Immature natural killer cell (primary cell): ENCODE data around the gene IL1RAPL2. TPM values are rescaled to one million over a fixed set of nuclear protein-coding genes. Genes with fewer than 3 reads are reported as not detected.

Experiments
- DNase-seq, 3 donors: peaks; one replicate each; pipeline ENCODE4 v3.0.0; 2022; ENCODE audit warnings: mixed read lengths in 1 of 3
- H3K27ac Mint-ChIP-seq, 6 donors: one replicate each; pipeline ENCODE4 v1.8.0; 2020; ENCODE audit warnings: mixed read lengths in 6 of 6, mild to moderate bottlenecking in 5 of 6, inconsistent platforms in 4 of 6, moderate library complexity in 3 of 6
- H3K27me3 Mint-ChIP-seq, 3 donors: one replicate each; pipeline ENCODE4 v1.8.0; 2020 to 2021; ENCODE audit warnings: low read depth in 3 of 3, mild to moderate bottlenecking in 3 of 3, mixed read lengths in 3 of 3, moderate library complexity in 3 of 3, inconsistent platforms in 1 of 3
- H3K36me3 Mint-ChIP-seq, 3 donors: one replicate each; pipeline ENCODE4 v1.8.0; 2020; ENCODE audit warnings: mixed read lengths in 3 of 3, inconsistent platforms in 2 of 3, mild to moderate bottlenecking in 2 of 3
- H3K4me1 Mint-ChIP-seq, 2 donors: one replicate each; pipeline ENCODE4 v1.8.0; 2020; ENCODE audit warnings: inconsistent platforms in 2 of 2, mild to moderate bottlenecking in 2 of 2, mixed read lengths in 2 of 2, moderate library complexity in 1 of 2
- H3K4me3 Mint-ChIP-seq, 5 donors: one replicate each; pipeline ENCODE4 v1.8.0; 2020; ENCODE audit warnings: mild to moderate bottlenecking in 5 of 5, mixed read lengths in 5 of 5, inconsistent platforms in 3 of 5, moderate library complexity in 3 of 5
- H3K9me3 Mint-ChIP-seq, 6 donors: one replicate each; pipeline ENCODE4 v1.8.0; 2020; ENCODE audit warnings: mild to moderate bottlenecking in 6 of 6, mixed read lengths in 6 of 6, inconsistent platforms in 4 of 6, moderate library complexity in 3 of 6
- polyA plus RNA-seq, 3 donors: library from polyadenylated mRNA; unstranded; fragments of 300-500 nt; fragmentation: Illumina TruSeq; gene quantifications; one replicate each; pipeline ENCODE4 v1.2.3, GENCODE V29; 2021

Gene IL1RAPL2
- polyA plus RNA-seq, 3 donors from 2014 or later: not detected

DNA sequence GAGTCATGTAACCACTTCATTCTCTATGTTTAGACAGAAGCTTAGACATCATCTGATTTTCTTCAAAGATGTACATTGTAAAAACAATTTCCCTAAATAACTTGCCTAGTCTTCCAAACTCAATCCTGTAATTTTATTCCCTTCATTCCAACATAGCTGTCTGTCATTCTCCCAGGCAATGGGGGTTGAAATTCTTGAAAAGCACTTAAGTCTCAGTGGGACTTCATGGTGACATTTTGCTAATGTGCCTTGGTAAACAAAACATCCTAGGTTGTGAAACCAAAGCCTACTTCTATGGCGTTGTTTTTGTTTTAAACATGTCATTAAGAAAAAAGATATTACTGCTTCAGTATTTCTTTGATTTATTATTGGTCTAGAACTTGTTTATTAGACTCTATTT is 1134.3 kb downstream of the IL1RAPL2 start:
- H3K27ac Mint-ChIP-seq: no peak overlapping the region
- no peaks in the 10 kb centered on the region for H3K36me3 Mint-ChIP-seq
- peaks cover 0 to 6% (median 0%) of the 10 kb centered on the region in 6 donors for H3K9me3 Mint-ChIP-seq
- no peaks in the 10 kb centered on the region for H3K4me1 Mint-ChIP-seq
- DNase-seq: no peak
- no peak overlapping the region for H3K4me3 Mint-ChIP-seq
- H3K27me3 Mint-ChIP-seq: peaks cover 0 to 6% (median 4%) of the 10 kb centered on the region in 3 donors

DNA sequence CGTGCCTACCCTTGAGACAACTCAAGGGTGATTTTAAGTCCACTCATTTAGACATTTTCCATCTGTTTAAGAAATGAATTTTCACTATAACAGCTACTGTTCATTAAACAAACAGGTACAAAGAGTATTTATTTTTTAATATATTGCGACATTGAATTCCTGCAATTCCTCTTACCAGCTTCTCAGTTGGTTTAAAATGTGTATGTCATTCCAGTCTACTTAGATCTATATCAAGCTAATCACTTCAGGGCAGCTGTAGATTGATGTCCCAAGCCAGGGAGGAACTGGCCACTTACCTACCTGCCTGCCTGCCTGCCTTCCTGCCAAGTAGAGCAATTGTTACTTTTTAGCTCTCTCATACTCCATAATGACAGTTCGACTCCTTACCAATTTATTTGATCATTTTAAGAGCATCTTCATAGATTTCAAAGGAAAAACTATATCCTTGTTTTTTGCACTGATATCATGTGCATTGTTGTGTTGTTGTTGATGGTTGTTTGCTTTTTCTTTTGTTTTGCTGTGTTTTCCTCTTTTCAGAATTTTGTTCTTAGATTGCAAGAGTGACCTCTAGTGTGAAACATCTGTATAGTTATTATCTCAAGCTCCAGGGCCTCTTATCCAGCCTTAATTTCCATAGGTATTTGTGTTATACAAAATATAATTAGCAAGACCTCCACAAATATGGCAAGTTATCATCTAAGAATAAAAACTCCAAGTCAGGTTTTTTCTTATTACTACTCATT is 1135.5 kb downstream of the IL1RAPL2 start:
- Mint-ChIP-seq H3K4me3 (no peak overlapping the region), H3K27me3 (peaks cover 0 to 6% (median 4%) of the 10 kb centered on the region in 3 donors), H3K36me3 (no peaks in the 10 kb centered on the region), H3K4me1 (no peaks in the 10 kb centered on the region), H3K27ac (no peak overlapping the region), H3K9me3 (peaks cover 0 to 6% (median 0%) of the 10 kb centered on the region in 6 donors)
- no peak for DNase-seq

DNA sequence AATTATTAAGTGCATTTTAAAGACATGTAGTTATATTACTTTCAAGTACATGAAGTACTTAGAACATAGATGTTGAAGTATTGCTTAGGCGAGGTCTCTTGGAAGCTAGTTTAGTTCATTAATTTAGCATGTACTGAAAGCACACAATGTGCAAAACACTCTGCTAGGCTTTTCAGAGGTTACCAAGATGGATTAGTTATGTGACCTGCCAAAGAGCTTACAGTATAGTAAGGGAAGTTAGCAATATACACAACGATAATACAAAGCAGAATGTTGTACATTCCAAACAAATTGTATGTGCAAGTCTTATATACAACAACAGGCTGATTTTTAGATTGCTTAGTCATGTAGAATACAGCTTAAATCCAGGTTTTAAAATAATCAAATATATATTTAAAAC is 1137.9 kb downstream of the IL1RAPL2 start:
- Mint-ChIP-seq H3K4me3 (no peak overlapping the region), H3K4me1 (no peaks in the 10 kb centered on the region), H3K27me3 (peaks cover 0 to 4% (median 1%) of the 10 kb centered on the region in 3 donors), H3K9me3 (peaks cover 0 to 3% (median 0%) of the 10 kb centered on the region in 6 donors), H3K27ac (no peak overlapping the region), H3K36me3 (no peaks in the 10 kb centered on the region)
- no peak for DNase-seq

DNA sequence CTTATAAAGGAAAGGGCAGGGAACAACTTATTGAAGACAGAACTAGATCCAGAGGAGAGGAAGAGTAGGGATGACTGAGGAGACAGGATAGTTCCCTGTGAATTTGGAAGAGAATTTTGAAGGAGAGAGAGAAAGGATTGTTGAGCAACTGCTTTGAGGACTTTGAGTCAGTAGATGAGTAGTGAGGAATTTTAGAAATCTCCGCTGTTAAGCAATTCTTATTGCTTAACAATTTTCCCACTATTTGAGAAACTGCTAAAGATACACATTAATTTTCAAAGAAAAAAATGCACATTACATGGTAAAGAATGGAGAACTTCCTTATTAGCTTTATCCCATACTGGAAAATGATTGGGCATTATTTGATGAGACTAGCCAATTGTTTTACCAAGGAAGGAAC is 1140.0 kb downstream of the IL1RAPL2 start:
- Mint-ChIP-seq H3K36me3 (no peaks in the 10 kb centered on the region), H3K9me3 (peaks cover 0 to 3% (median 0%) of the 10 kb centered on the region in 6 donors), H3K27ac (no peak overlapping the region), H3K27me3 (peaks cover 0 to 4% (median 1%) of the 10 kb centered on the region in 3 donors), H3K4me1 (no peaks in the 10 kb centered on the region), H3K4me3 (no peak overlapping the region)
- DNase-seq: no peak

DNA sequence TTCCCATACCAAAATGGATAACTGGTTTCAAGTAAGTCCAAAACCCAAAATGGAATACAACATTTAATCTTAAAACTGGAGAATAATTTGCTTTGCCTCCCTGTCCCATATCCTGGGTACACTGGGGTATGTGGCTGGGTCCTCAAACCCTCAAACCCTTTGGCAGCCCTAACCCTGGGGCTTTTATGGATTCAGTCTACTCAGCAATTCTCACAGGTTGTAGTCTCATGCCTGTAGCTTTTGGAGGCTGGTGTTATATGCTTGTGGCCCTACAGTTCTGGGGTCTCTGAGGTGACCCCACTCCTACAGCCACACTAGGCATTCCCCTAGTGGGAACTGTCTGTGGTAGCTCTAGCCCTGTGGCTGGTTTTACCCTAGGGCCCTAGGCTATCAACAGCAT is 1145.8 kb downstream of the IL1RAPL2 start:
- Mint-ChIP-seq H3K4me1 (no peaks in the 10 kb centered on the region), H3K4me3 (no peak overlapping the region), H3K9me3 (peaks cover 0 to 6% (median 0%) of the 10 kb centered on the region in 6 donors), H3K27ac (no peak overlapping the region), H3K36me3 (no peaks in the 10 kb centered on the region), H3K27me3 (peaks cover 0 to 6% (median 0%) of the 10 kb centered on the region in 3 donors)
- DNase-seq: no peak

DNA sequence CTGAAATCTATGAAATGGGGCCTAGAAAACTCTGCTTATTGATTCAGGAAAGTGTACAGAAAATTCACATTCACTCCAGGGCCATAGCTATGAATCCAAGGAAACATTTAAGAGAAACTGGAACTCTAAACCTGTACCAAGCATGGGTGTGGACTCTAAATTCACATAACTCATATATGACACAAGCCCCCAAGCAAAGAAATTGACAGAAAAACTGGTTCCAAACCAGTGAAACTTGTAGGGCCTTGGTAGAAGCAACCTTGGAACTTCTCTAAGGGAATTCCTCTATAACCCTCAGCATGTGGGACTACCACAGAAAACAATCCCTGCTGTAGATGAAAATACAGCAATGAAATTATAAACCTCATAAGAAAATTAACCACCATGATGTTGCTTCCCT is 1149.7 kb downstream of the IL1RAPL2 start:
- H3K4me3 Mint-ChIP-seq: no peak overlapping the region
- peaks cover 0 to 6% (median 0%) of the 10 kb centered on the region in 3 donors for H3K27me3 Mint-ChIP-seq
- H3K27ac Mint-ChIP-seq: no peak overlapping the region
- H3K4me1 Mint-ChIP-seq: no peaks in the 10 kb centered on the region
- no peaks in the 10 kb centered on the region for H3K36me3 Mint-ChIP-seq
- DNase-seq: no peak
- H3K9me3 Mint-ChIP-seq: peaks cover 0 to 6% (median 0%) of the 10 kb centered on the region in 6 donors

DNA sequence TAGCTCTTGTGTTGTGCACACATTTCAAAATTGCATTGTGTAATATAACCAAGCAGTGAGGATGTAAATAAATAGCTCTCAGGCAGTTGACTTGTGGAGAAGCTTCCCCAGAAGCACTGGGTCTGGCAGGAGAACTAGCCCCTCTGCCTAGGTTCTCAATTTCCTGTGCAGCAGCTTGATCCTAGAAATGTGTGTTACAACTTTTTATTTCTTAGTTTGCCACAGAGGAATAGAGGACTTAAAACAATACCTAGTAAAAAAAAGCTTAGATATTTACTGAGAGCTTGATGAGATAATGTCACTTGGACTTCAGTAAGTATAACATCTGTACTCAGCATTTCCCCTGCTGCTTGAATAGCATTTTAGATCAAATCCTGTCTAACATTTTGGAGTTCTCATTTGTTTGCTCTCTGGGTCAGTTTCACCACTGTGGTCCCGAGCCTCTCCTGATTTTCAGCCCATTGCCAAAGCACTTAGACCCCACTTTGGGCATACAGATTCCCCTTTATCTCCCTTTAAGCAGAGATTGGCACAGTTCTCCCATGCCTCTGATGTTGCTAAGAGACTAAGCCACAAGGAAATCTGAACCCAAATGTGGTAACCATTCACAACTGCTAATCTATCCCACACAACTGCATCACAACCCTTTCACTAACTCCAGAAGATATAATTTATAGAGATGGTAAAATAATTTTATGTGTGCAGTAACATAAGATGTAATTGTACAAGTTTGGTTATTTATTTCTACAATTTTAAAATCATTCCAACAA is 1158.2 kb downstream of the IL1RAPL2 start:
- DNase-seq: no peak
- Mint-ChIP-seq H3K36me3 (no peaks in the 10 kb centered on the region), H3K4me3 (no peak overlapping the region), H3K27ac (no peak overlapping the region), H3K27me3 (peaks cover 0 to 4% (median 0%) of the 10 kb centered on the region in 3 donors), H3K4me1 (no peaks in the 10 kb centered on the region), H3K9me3 (peaks cover 0 to 4% (median 0%) of the 10 kb centered on the region in 6 donors)

DNA sequence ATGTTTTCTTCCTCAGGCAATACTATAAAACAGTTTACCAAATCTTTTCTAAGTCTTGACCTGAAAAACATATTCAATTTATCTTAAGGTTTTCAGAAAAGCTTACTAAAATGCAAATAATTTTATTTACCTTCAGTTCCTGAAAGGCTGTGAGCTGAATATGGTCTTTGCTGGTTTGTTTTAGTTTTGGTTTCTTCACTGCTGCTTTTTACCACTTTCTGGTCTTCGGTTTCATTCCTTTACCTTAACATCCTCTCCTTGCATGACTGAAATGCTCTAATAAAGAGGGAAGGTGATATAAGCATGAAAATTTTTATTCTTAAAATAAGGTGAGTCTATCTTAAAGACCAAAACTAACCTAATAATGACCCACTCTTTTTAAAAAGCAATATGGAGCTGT is 1159.2 kb downstream of the IL1RAPL2 start:
- Mint-ChIP-seq H3K36me3 (no peaks in the 10 kb centered on the region), H3K27me3 (peaks cover 0 to 6% (median 0%) of the 10 kb centered on the region in 3 donors), H3K4me3 (no peak overlapping the region), H3K9me3 (peaks cover 0 to 4% (median 1%) of the 10 kb centered on the region in 6 donors), H3K27ac (no peak overlapping the region), H3K4me1 (no peaks in the 10 kb centered on the region)
- no peak for DNase-seq

DNA sequence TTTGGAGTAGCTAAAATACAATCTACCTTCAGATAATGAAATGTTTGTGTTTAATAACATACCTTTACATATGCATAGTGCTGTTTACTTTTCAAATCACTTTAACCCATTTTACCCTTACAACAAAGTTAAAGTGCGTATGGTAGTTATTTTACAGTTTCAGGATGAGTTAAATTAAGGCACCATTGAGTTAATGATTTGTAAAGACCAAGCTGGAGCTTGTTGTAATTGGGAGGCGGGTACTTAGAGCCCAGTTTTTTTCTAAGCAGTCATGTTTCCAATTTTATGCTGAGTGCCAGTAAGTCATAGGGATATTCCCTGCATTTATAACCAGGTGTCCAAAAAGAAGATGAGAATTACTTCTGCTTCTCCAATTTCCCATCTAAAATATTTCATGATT is 1172.2 kb downstream of the IL1RAPL2 start:
- no peaks in the 10 kb centered on the region for H3K36me3 Mint-ChIP-seq
- H3K4me1 Mint-ChIP-seq: no peaks in the 10 kb centered on the region
- DNase-seq: no peak
- peaks cover 0 to 5% (median 1%) of the 10 kb centered on the region in 6 donors for H3K9me3 Mint-ChIP-seq
- H3K27me3 Mint-ChIP-seq: peaks cover 0 to 6% (median 3%) of the 10 kb centered on the region in 3 donors
- H3K4me3 Mint-ChIP-seq: no peak overlapping the region
- no peak overlapping the region for H3K27ac Mint-ChIP-seq

DNA sequence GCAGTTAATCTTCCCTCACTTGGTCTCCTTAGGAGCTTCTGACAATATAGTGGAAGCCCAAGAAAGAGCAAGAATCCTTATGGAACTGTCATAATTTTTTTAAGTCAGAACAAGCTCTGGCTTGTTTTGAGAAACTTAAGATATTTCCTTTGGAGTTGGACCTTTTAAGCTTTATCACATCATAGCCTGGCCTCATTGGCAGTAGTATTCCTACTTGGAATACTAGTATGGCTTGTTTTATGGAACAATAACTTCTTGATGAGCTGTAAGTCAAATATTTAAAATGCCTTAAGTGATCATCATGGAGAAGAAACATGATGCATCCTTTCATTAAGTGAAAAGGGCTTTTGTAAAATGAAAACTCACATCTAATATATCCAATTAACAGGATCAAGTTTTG is 1178.3 kb downstream of the IL1RAPL2 start:
- Mint-ChIP-seq H3K4me3 (no peak overlapping the region), H3K4me1 (no peaks in the 10 kb centered on the region), H3K27me3 (peaks cover 0 to 6% (median 2%) of the 10 kb centered on the region in 3 donors), H3K27ac (no peak overlapping the region), H3K9me3 (peaks cover 0 to 2% (median under 1%) of the 10 kb centered on the region in 6 donors), H3K36me3 (no peaks in the 10 kb centered on the region)
- DNase-seq: no peak

DNA sequence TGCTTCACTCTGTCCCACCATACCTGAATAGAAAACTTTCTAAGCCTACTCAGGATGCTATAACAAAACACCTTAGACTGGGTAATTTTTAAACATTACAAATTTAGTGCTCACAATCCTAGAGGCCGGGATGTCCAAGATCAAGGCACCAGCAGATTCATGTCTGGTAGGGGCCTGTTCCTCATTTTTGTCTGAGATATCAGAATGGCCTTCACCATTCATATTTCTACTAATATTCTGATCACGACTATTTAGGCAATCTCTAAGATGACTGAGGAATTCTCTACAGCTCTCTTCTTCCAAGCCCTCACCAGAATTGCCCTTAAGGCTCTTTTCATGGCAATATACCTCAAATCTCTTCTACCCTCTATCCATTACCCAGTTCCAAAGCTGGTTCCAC is 1178.9 kb downstream of the IL1RAPL2 start:
- H3K9me3 Mint-ChIP-seq: peaks cover 0 to 2% (median under 1%) of the 10 kb centered on the region in 6 donors
- no peak for DNase-seq
- no peak overlapping the region for H3K4me3 Mint-ChIP-seq
- no peaks in the 10 kb centered on the region for H3K36me3 Mint-ChIP-seq
- H3K27ac Mint-ChIP-seq: no peak overlapping the region
- H3K4me1 Mint-ChIP-seq: no peaks in the 10 kb centered on the region
- peaks cover 0 to 6% (median 2%) of the 10 kb centered on the region in 3 donors for H3K27me3 Mint-ChIP-seq

DNA sequence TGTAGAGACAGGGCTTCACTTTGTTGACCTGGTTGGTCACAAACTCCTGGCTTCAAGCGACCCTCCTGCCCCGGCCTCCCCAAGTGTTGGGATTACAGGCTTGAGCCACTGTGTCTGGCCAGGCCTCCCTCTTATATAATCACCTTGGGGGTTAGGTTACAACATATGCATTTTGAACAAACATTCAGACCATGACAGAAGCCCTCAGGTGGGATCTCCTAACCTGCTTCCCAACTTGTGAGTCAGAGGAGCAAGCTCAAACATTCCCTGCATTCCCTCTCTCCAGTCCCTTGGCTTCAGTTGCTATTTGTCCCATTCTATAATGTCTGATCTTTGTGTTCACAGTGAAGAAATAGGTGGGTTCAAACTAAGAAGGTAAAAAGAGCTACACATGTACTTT is 1179.9 kb downstream of the IL1RAPL2 start:
- Mint-ChIP-seq H3K4me3 (no peak overlapping the region), H3K27me3 (peaks cover 0 to 6% (median 2%) of the 10 kb centered on the region in 3 donors), H3K36me3 (no peaks in the 10 kb centered on the region), H3K27ac (no peak overlapping the region), H3K9me3 (peaks cover 0 to 2% (median under 1%) of the 10 kb centered on the region in 6 donors), H3K4me1 (no peaks in the 10 kb centered on the region)
- DNase-seq: no peak

DNA sequence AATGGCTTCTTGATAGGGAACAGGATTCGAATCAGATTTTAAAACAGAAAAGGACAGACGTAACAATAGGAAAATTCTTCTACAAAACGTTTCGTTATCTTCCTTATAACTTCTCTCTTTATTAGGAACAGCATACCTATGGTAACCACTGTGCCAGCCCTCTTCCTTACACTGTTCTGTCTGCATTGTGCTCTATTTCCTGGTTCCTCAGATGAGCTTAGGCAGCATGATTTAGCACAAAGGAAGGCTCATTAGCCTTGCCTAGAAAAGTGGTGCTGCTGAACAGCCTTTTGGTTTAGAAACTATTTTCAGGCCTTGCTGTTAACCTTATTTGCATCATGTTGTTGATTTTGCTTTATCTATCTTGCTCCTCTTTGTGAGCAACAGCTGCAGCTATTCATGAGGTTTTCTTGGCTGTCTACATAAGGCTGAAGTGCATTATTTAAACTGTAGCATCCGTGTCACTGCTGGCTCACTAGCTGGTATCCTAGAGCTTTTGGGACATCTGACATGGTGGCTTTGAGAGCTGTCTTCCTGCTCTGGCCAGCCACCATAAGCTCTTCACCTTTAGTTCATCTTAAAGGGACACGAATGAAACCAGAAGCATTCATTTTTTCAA is 1186.4 kb downstream of the IL1RAPL2 start:
- no peak for DNase-seq
- H3K27ac Mint-ChIP-seq: no peak overlapping the region
- no peaks in the 10 kb centered on the region for H3K36me3 Mint-ChIP-seq
- H3K9me3 Mint-ChIP-seq: peaks cover 0 to 2% (median 0%) of the 10 kb centered on the region in 6 donors
- no peak overlapping the region for H3K4me3 Mint-ChIP-seq
- no peaks in the 10 kb centered on the region for H3K4me1 Mint-ChIP-seq
- peaks cover 0 to 4% (median 2%) of the 10 kb centered on the region in 3 donors for H3K27me3 Mint-ChIP-seq

DNA sequence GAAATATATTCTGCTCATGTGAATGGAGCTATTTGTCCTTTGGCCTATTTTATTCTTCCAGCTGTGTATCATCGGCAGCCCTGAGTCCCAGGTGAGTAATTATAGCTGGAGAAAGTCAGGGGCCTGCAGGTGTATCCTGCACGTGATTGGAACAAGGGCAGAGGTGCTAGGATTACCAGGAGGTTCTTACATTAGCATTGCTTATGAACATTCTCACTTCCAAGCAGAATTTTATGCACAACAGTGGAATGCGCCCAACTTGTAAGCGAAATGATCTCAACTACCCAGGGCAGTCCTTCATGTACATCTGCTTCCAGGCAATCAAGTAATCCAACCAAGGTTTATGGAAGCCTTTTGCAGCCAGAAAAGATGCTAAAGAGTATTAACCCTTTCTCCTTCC is 1187.4 kb downstream of the IL1RAPL2 start:
- no peaks in the 10 kb centered on the region for H3K36me3 Mint-ChIP-seq
- no peak overlapping the region for H3K4me3 Mint-ChIP-seq
- no peaks in the 10 kb centered on the region for H3K4me1 Mint-ChIP-seq
- no peak for DNase-seq
- no peak overlapping the region for H3K27ac Mint-ChIP-seq
- H3K9me3 Mint-ChIP-seq: peaks cover 0 to 2% (median 0%) of the 10 kb centered on the region in 6 donors
- H3K27me3 Mint-ChIP-seq: peaks cover 0 to 4% (median 2%) of the 10 kb centered on the region in 3 donors
